Caco-2 (cell line): Measurements from ENCODE around the gene PLCD4. TPM values are rescaled to one million over a fixed set of nuclear protein-coding genes. Genes with fewer than 3 reads are reported as not detected.

Experiments used
- BruUV-seq: library from RNA; stranded (reverse); fragments of 400-500 nt; replicated peaks from 2 replicates; lab custom pipeline; 2021; lab: Mats Ljungman, UMichigan
- CTCF ChIA-PET: fragments of 300-600 bp; sonication (Branson Sonifier 250); formaldehyde crosslinking; loops from one replicate; lab custom pipeline; 2022; ENCODE audit warnings: antibody characterized with exemption; lab: Charles Lee
- POLR2A ChIA-PET: fragments of 300-600 bp; sonication (Branson Sonifier 250); formaldehyde crosslinking; loops from one replicate; lab custom pipeline; 2022; ENCODE audit warnings: antibody characterized with exemption; lab: Charles Lee
- DNase-seq, 2 experiments: peaks; one replicate each; pipeline versions ENCODE4 v3.0.0 to v3.0.0-alpha.2; 2020 to 2022
- H3K27me3 ChIP-seq: replicated peaks from 2 replicates; pipeline ENCODE4 v1.6.0; 2011; ENCODE audit warnings: low read length; ENCODE audit not compliant: control insufficient read depth, insufficient read depth
- H3K36me3 ChIP-seq: 2 replicates; pipeline ENCODE4 v1.5.1; 2011; ENCODE audit warnings: low read length; ENCODE audit not compliant: control insufficient read depth, insufficient read depth
- H3K4me1 ChIP-seq: fragments of 250-450 bp; sonication (Bioruptor Pico); 2 replicates; pipeline ENCODE4 v1.5.1; 2020; ENCODE audit warnings: mild to moderate bottlenecking
- H3K4me3 ChIP-seq: 2 replicates; pipeline ENCODE4 v1.5.1; 2011; ENCODE audit warnings: low read depth, mild to moderate bottlenecking, control low read depth, low read length
- H3K9me3 ChIP-seq: fragments of 250-450 bp; sonication (Bioruptor Pico); 2 replicates; pipeline ENCODE4 v1.5.1; 2020; ENCODE audit warnings: mild to moderate bottlenecking, moderate library complexity
- H3K27ac Mint-ChIP-seq: one replicate; pipeline ENCODE4 v1.8.0; 2022; ENCODE audit warnings: mixed read lengths; ENCODE audit not compliant: unreplicated experiment
- H3K27me3 Mint-ChIP-seq: one replicate; pipeline ENCODE4 v1.8.0; 2022; ENCODE audit warnings: mixed read lengths; ENCODE audit not compliant: insufficient read depth, unreplicated experiment
- H3K36me3 Mint-ChIP-seq: one replicate; pipeline ENCODE4 v1.8.0; 2022; ENCODE audit warnings: mild to moderate bottlenecking, mixed read lengths; ENCODE audit not compliant: insufficient read depth, unreplicated experiment
- H3K4me1 Mint-ChIP-seq: one replicate; pipeline ENCODE4 v1.8.0; 2022; ENCODE audit warnings: low read depth, mixed read lengths; ENCODE audit not compliant: unreplicated experiment
- H3K4me3 Mint-ChIP-seq: one replicate; pipeline ENCODE4 v1.8.0; 2022; ENCODE audit warnings: mild to moderate bottlenecking, moderate library complexity, mixed read lengths; ENCODE audit not compliant: unreplicated experiment
- H3K9me3 Mint-ChIP-seq: one replicate; pipeline ENCODE4 v1.8.0; 2022; ENCODE audit warnings: mixed read lengths; ENCODE audit not compliant: unreplicated experiment
- intact Hi-C: fragments of 100-400 bp; cut with micrococcal nuclease; formaldehyde crosslinking; loops from one replicate; pipeline ENCODE4 v1.10.0; 2022; ENCODE audit not compliant: unreplicated experiment
- total RNA-seq: library from RNA; stranded (reverse); gene quantifications from 2 replicates; pipeline ENCODE4 v1.2.3, GENCODE V29; 2022
- TF ChIP-seq, protein P1 (sequence below), 2 experiments: fragments of 200-600 bp in 1 of 2; IDR thresholded peaks; 1 replicate in 1 of 2; 2 replicates in 1 of 2; pipeline versions ENCODE4 v1.5.1 to v1.8.0; 2011 to 2022; ENCODE audit warnings: antibody characterized with exemption in 1 of 2, control low read depth in 1 of 2, inconsistent platforms in 1 of 2, low read depth in 1 of 2, low read length in 1 of 2, mild to moderate bottlenecking in 1 of 2, moderate library complexity in 1 of 2; ENCODE audit not compliant: insufficient read depth in 1 of 2, severe bottlenecking in 1 of 2, unreplicated experiment in 1 of 2

The PLCD4 gene
- total RNA-seq, 1 experiment from 2014 or later: 0.48 TPM

DNA sequence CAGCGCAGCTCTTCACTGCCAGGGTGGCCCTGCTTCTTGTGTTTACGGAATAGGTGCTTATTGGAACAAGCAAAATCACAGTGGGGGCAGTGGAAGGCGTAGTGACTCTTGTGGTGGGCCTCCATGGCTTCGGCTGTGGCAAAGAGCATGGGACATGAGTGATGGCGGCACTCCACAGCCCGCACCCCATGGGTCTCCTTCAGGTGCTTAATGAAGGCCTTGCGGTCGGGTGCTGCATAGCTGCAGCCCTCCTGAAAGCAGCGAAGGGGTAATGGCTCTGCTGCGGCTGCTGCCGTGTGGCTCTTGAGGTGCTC, 41.0 kb downstream of the PLCD4 start:
- ChIA-PET POLR2A (no interaction called here), CTCF (no interaction called here)
- Histone ChIP-seq H3K9me3 (no peaks in the 10 kb centered on the region), H3K36me3 (peaks cover 6% of the 10 kb centered on the region), H3K27me3 (no peaks in the 10 kb centered on the region), H3K4me1 (no peaks in the 10 kb centered on the region), H3K4me3 (no peak overlapping the region)
- no peaks in the 10 kb centered on the region for H3K27me3 Mint-ChIP-seq
- intact Hi-C loops: loop anchor here (1.0 to 10.0 kb wide), 2 partner anchors 242 to 374 kb away; partner anchors contain the start of genes AAMP and PNKD
- H3K4me3 Mint-ChIP-seq: no peak overlapping the region
- H3K9me3 Mint-ChIP-seq: no peaks in the 10 kb centered on the region
- DNase-seq: no peak
- H3K27ac Mint-ChIP-seq: no peak overlapping the region
- TF ChIP-seq, protein P1, sequence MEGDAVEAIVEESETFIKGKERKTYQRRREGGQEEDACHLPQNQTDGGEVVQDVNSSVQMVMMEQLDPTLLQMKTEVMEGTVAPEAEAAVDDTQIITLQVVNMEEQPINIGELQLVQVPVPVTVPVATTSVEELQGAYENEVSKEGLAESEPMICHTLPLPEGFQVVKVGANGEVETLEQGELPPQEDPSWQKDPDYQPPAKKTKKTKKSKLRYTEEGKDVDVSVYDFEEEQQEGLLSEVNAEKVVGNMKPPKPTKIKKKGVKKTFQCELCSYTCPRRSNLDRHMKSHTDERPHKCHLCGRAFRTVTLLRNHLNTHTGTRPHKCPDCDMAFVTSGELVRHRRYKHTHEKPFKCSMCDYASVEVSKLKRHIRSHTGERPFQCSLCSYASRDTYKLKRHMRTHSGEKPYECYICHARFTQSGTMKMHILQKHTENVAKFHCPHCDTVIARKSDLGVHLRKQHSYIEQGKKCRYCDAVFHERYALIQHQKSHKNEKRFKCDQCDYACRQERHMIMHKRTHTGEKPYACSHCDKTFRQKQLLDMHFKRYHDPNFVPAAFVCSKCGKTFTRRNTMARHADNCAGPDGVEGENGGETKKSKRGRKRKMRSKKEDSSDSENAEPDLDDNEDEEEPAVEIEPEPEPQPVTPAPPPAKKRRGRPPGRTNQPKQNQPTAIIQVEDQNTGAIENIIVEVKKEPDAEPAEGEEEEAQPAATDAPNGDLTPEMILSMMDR (IDR thresholded peaks at IDR 0.05; ENCODE audit: insufficient read depth in 1 of 2, low read depth in 1 of 2, low read length in 1 of 2, severe bottlenecking in 1 of 2, unreplicated experiment in 1 of 2): no peak
- no peaks in the 10 kb centered on the region for H3K4me1 Mint-ChIP-seq
- H3K36me3 Mint-ChIP-seq: peaks cover 70% of the 10 kb centered on the region
- BruUV-seq: no TSS peak

DNA sequence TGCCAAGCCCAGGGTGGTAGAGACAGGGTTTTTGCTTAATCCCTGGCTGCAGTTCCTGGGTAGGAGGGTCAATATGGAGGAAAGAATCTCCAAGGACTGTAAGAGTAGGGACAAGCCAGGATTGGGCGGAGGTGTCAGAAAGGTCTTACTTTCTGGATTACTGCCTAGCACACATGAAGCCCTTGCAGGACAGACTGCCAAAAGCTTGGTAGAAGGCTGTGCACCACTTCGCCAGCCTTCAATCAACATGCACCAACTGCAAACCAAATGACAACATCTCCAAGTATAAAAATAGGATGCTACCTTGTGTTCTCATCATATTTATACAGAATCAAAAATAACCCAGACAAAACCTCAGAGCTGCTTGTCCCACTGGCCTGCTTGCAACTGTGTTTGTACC, 48.1 kb downstream of the PLCD4 start:
- TF ChIP-seq, protein P1 (IDR thresholded peaks at IDR 0.05; ENCODE audit: insufficient read depth in 1 of 2, low read depth in 1 of 2, low read length in 1 of 2, severe bottlenecking in 1 of 2, unreplicated experiment in 1 of 2): no peak
- H3K9me3 Mint-ChIP-seq: no peaks in the 10 kb centered on the region
- Histone ChIP-seq H3K27me3 (no peaks in the 10 kb centered on the region), H3K36me3 (no peaks in the 10 kb centered on the region; the same call in none of the 2 replicates), H3K4me1 (peaks cover 6% of the 10 kb centered on the region; the same call in 1 of the 2 replicates), H3K4me3 (no peak overlapping the region), H3K9me3 (no peaks in the 10 kb centered on the region)
- H3K4me1 Mint-ChIP-seq: peaks cover 9% of the 10 kb centered on the region
- intact Hi-C loops: no loop called here
- no peaks in the 10 kb centered on the region for H3K27me3 Mint-ChIP-seq
- no peak for DNase-seq
- ChIA-PET CTCF (no interaction called here), POLR2A (no interaction called here)
- peaks cover 69% of the 10 kb centered on the region for H3K36me3 Mint-ChIP-seq
- H3K4me3 Mint-ChIP-seq: no peak overlapping the region
- BruUV-seq: no TSS peak
- no peak overlapping the region for H3K27ac Mint-ChIP-seq

DNA sequence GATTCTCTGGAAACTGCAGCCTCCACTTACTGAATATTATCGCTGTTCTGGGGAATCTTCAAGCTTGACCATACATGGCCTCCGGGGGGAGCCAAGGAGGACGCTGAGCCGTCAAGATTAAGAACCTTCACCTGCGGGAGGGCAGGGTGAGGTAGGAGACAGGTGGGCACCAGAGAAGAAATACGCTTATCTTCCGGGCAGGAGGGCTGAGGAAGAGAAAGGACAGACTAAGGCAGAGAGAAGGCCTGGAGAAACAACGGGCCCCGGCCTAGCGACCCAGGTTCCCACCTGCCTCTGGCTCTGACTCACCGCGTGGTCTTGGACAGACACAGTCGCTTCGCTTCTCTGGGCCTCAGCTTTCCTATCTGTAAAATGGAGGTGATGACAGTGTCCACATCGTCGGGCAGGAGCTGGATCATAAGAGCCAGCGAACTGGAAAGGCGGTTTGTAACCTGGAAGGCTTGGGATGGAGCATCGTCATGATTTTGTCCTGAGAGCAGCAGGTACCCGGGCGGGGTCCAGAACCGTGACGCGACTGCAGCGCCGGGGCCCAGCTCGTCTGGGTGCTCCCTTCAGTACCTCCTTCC, 51.1 kb downstream of the PLCD4 start:
- TF ChIP-seq, protein P1 (IDR thresholded peaks at IDR 0.05; ENCODE audit: insufficient read depth in 1 of 2, low read depth in 1 of 2, low read length in 1 of 2, severe bottlenecking in 1 of 2, unreplicated experiment in 1 of 2): peak; percentile 67 to 84
- BruUV-seq: TSS peak; percentile 76
- H3K4me1 Mint-ChIP-seq: peaks cover 9% of the 10 kb centered on the region
- Histone ChIP-seq H3K4me3 (peak overlapping the region; percentile 80), H3K4me1 (peaks cover 6% of the 10 kb centered on the region; the same call in 1 of the 2 replicates), H3K9me3 (no peaks in the 10 kb centered on the region), H3K27me3 (no peaks in the 10 kb centered on the region), H3K36me3 (peaks cover 4% of the 10 kb centered on the region)
- no peaks in the 10 kb centered on the region for H3K27me3 Mint-ChIP-seq
- H3K27ac Mint-ChIP-seq: peak overlapping the region; percentile 85
- intact Hi-C loops: loop anchor here (1.0 kb wide), 5 partner anchors 14 to 189 kb away; partner anchors contain the start of genes CNOT9, RNF25, STK36 and TTLL4
- peak overlapping the region; percentile 95 for H3K4me3 Mint-ChIP-seq
- peak; percentile 82 for DNase-seq
- H3K36me3 Mint-ChIP-seq: peaks cover 71% of the 10 kb centered on the region
- POLR2A ChIA-PET: interaction anchor here (0.6 to 2.3 kb wide), 5 partner anchors 13 to 240 kb away, joined by 4 to 43 read pairs (median 8); partner anchors contain the start of genes RNF25, STK36, VIL1 and WNT6
- no peaks in the 10 kb centered on the region for H3K9me3 Mint-ChIP-seq
- CTCF ChIA-PET: interaction anchor here (0.6 to 3.6 kb wide), 12 partner anchors 8 to 729 kb away, joined by 3 to 77 read pairs (median 8); partner anchors contain the start of genes DNPEP, RNF25, STK36 and TTLL4
